Heart left ventricle (tissue), 13 donors: ENCODE data around the gene CDHR3.

Source experiments
- CTCF ChIP-seq, 12 donors: fragments of 200-600 bp; sonication (generic) in 4 of 12; IDR thresholded peaks; one replicate each; pipeline versions ENCODE4 v1.5.0 to v1.8.0; 2018 to 2022; ENCODE audit warnings: antibody characterized with exemption in 12 of 12, mild to moderate bottlenecking in 5 of 12
- POLR2A ChIP-seq, 2 donors: fragments of 450-650 bp; IDR thresholded peaks; one replicate each; pipeline ENCODE4 v1.6.1; 2017; ENCODE audit warnings: antibody characterized with exemption in 2 of 2, mild to moderate bottlenecking in 2 of 2, moderate library complexity in 2 of 2
- donor health status: ischemic (EF 13 %, LVEDD 7.1; RV severe dilation, severe dysfunction).
- donor health status: DM: no; HTN: yes; CAD: no.
- donor health status: DM: no; HTN: no; CAD: no.
- donor health status: ischemic (EF 25% LVEDD 6.9; RV normal size, moderate dysfunction).
- donor health status: ischemic (EF 25% LVEDD 5.7; RV mildly dilated, moderate dysfunction).
- donor health status: ischemic (EF 35%, LVEDD 5.7; RV mildly dilated, moderate dysfunction).
- donor health status: nonischemic (EF 11% LVEDD 7.7; RV severe dilation, severe dysfunction).
- donor health status: DM: yes; HTN: yes; CAD: no.
- donor health status: PGD.
- donor health status: ischemic (EF 29% LVEDD 5.4; RV normal size, mild dysfunction).
- donor health status: nonischemic (EF 23%, LVEDD 6.1; RV moderate dilation, normal function).

- no peak for TF ChIP-seq POLR2A (IDR thresholded peaks at IDR 0.05)
- TF ChIP-seq CTCF (IDR thresholded peaks at IDR 0.05): no peak
Observed at GRCh38 chr7:105990141-105990540, 27.1 kb downstream of the CDHR3 start.
